ENCODE results near the gene SLC7A11.

- no peak for TF ChIP-seq CTCF (conservative IDR thresholded peaks at IDR 0.05 in 1 of 2, IDR thresholded peaks at IDR 0.05 in 1 of 2; ENCODE audit: extremely low read depth in 1 of 2, insufficient read depth in 1 of 2, low read depth in 1 of 2, low read length in 2 of 2)
- TF ChIP-seq EZH2 (IDR thresholded peaks at IDR 0.05; ENCODE audit: borderline replicate concordance, low read length), result no peak
Measured at GRCh38 chr4:138238521-138239292, 3.4 kb downstream of the SLC7A11 start.
